PC-3 (cell line): Measurements from ENCODE around the gene GPR146. TPM values are rescaled to one million over a fixed set of nuclear protein-coding genes. Genes with fewer than 3 reads are reported as not detected.

Experiments used
- ATAC-seq: fragments of 200-7000 bp; cut with Tn5 transposase; 2 replicates; pipeline ENCODE4 v1.9.1; 2020; ENCODE audit warnings: mild to moderate bottlenecking, moderate library complexity
- BruUV-seq: library from RNA; stranded (reverse); fragments of 400-500 nt; replicated peaks from 2 replicates; lab custom pipeline; 2021; lab: Mats Ljungman, UMichigan
- CTCF ChIA-PET: fragments of 300-600 bp; sonication (Branson Sonifier 250); formaldehyde crosslinking; loops from one replicate; lab custom pipeline; 2022; ENCODE audit warnings: antibody characterized with exemption; lab: Charles Lee
- POLR2A ChIA-PET: fragments of 300-600 bp; sonication (Branson Sonifier 250); formaldehyde crosslinking; loops from one replicate; lab custom pipeline; 2022; ENCODE audit warnings: antibody characterized with exemption; ENCODE audit not compliant: unreplicated experiment; lab: Charles Lee
- DNase-seq: peaks from one replicate; pipeline ENCODE4 v3.0.0-alpha.2; 2015
- H2AFZ ChIP-seq: fragments of 300-600 bp; sonication (generic); 2 replicates; pipeline ENCODE4 v1.6.0; 2016; ENCODE audit warnings: antibody characterized with exemption, low read length
- H3F3A ChIP-seq: fragments of 300-600 bp; sonication (generic); one replicate; pipeline ENCODE4 v1.6.0; 2017; ENCODE audit warnings: antibody characterized with exemption, low read length, control low read depth, mild to moderate bottlenecking; ENCODE audit not compliant: unreplicated experiment
- H3K27ac ChIP-seq: fragments of 300-600 bp; sonication (generic); 2 replicates; pipeline ENCODE4 v1.5.1; 2016; ENCODE audit warnings: mild to moderate bottlenecking, low read length
- H3K27me3 ChIP-seq: fragments of 300-600 bp; sonication (generic); 2 replicates; pipeline ENCODE4 v1.6.1; 2016; ENCODE audit warnings: low read length, mixed read lengths
- H3K36me3 ChIP-seq: fragments of 300-600 bp; sonication (generic); 2 replicates; pipeline ENCODE4 v1.6.1; 2016; ENCODE audit warnings: low read depth, mixed run types, low read length, mixed read lengths
- H3K4me1 ChIP-seq: fragments of 300-600 bp; sonication (generic); 2 replicates; pipeline ENCODE4 v1.5.1; 2016; ENCODE audit warnings: low read length; ENCODE audit not compliant: insufficient read depth
- H3K4me2 ChIP-seq: fragments of 300-600 bp; sonication (generic); 2 replicates; pipeline ENCODE4 v1.6.0; 2016; ENCODE audit warnings: low read length
- H3K4me3 ChIP-seq: fragments of 300-600 bp; sonication (generic); 2 replicates; pipeline ENCODE4 v1.5.1; 2016; ENCODE audit warnings: mild to moderate bottlenecking, low read length, mixed read lengths
- H3K79me2 ChIP-seq: fragments of 300-600 bp; sonication (generic); 2 replicates; pipeline ENCODE4 v1.6.1; 2017; ENCODE audit warnings: low read length, mixed read lengths
- H3K9ac ChIP-seq: fragments of 300-600 bp; sonication (generic); 2 replicates; pipeline ENCODE4 v1.6.0; 2016; ENCODE audit warnings: mild to moderate bottlenecking, low read length
- H3K9me2 ChIP-seq: fragments of 300-600 bp; sonication (generic); replicated peaks from 2 replicates; pipeline ENCODE4 v1.6.1; 2016; ENCODE audit warnings: mixed run types, low read length, mixed read lengths
- H3K9me3 ChIP-seq: fragments of 300-600 bp; sonication (generic); 2 replicates; pipeline ENCODE4 v1.6.1; 2016; ENCODE audit warnings: low read length, mixed read lengths
- H4K20me1 ChIP-seq: fragments of 300-600 bp; sonication (generic); 2 replicates; pipeline ENCODE4 v1.6.1; 2016; ENCODE audit warnings: low read length, mixed read lengths
- EZH2 ChIP-seq: fragments of 300-600 bp; sonication (generic); IDR thresholded peaks from one replicate; pipeline ENCODE4 v1.6.1; 2017; ENCODE audit warnings: antibody characterized with exemption, mild to moderate bottlenecking, low read length; ENCODE audit not compliant: unreplicated experiment
- EZH2phosphoT487 ChIP-seq: fragments of 300-600 bp; sonication (generic); IDR thresholded peaks from 2 replicates; pipeline ENCODE4 v1.6.1; 2018; ENCODE audit warnings: mild to moderate bottlenecking, antibody characterized with exemption, low read length, borderline replicate concordance
- intact Hi-C: fragments of 100-400 bp; cut with micrococcal nuclease; formaldehyde crosslinking; loops from 2 replicates; pipeline ENCODE4 v1.9.0; 2023
- total RNA-seq: library from RNA; depleted of rRNA; stranded (reverse); fragments of >200 nt; gene quantifications from 2 replicates; pipeline ENCODE4 v1.2.3, GENCODE V29; 2014
- TF ChIP-seq, protein P1 (sequence below): fragments of 300-600 bp; sonication (generic); conservative IDR thresholded peaks from 2 replicates; pipeline ENCODE4 v1.5.1; 2017; ENCODE audit warnings: antibody characterized with exemption, low read depth, mild to moderate bottlenecking, low read length

GPR146 gene
- total RNA-seq, 1 experiment from 2014 or later: 2.7 TPM

DNA sequence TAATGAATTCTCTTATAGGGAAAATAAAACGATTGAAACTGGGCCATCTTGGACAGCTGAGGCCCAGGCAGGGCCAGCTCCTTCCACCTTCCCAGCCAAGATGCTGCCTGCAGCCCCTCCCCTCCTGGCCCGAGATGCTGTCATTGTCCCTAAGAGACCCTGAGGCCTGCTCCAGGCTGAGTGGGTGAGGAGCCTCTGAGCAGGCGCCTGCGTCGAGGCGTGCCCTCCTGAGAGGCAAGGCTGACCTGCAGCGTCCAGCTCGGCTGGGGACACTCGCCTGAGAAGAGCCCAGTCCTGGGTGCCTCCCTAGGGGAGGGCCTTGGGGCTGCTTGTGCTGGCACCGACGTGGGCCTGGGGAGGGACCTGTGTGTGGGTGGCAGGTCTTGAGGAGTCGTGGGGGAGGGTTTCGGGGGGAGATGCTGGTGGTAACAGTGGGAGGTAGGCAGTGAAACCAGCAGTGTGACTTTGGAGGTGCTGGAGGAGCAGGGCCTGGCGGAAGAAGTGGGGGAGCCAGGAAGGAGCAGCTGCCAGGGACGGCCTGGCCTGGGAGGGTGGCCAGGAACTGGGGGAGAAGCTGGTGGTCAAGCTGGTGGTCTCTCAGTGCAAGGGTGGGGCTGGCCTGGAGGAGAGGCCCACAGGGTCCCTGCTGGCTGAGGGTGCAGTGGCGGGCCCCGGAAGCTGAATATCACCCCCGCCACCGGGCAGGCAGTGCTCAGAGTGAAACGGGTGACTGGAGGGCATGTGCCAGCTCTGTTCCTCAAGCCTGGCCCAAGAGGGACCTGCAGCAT, 7.9 kb downstream of the GPR146 start:
- no peaks in the 10 kb centered on the region for H3K9me3 ChIP-seq
- no peak overlapping the region for H3K4me2 ChIP-seq
- no peaks in the 10 kb centered on the region for H3K9me2 ChIP-seq
- CTCF ChIA-PET: interaction anchor here (0.5 kb wide), 1 partner anchor 23 kb away, joined by 4 read pairs; no protein-coding TSS in a partner anchor
- H3K27me3 ChIP-seq: no peaks in the 10 kb centered on the region
- H3K27ac ChIP-seq: no peak overlapping the region
- no peak overlapping the region for H3K4me3 ChIP-seq
- no peaks in the 10 kb centered on the region for H3F3A ChIP-seq
- no TSS peak for BruUV-seq
- ATAC-seq (no peak), DNase-seq (no peak)
- intact Hi-C loops: no loop called here
- H3K36me3 ChIP-seq: no peaks in the 10 kb centered on the region
- H3K4me1 ChIP-seq: 0 out of 2 replicates have a peak, but pooled peaks cover 2% of the 10 kb centered on the region
- TF ChIP-seq EZH2 (no peak), EZH2phosphoT487 (no peak)
- TF ChIP-seq, protein P1, sequence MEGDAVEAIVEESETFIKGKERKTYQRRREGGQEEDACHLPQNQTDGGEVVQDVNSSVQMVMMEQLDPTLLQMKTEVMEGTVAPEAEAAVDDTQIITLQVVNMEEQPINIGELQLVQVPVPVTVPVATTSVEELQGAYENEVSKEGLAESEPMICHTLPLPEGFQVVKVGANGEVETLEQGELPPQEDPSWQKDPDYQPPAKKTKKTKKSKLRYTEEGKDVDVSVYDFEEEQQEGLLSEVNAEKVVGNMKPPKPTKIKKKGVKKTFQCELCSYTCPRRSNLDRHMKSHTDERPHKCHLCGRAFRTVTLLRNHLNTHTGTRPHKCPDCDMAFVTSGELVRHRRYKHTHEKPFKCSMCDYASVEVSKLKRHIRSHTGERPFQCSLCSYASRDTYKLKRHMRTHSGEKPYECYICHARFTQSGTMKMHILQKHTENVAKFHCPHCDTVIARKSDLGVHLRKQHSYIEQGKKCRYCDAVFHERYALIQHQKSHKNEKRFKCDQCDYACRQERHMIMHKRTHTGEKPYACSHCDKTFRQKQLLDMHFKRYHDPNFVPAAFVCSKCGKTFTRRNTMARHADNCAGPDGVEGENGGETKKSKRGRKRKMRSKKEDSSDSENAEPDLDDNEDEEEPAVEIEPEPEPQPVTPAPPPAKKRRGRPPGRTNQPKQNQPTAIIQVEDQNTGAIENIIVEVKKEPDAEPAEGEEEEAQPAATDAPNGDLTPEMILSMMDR: no peak
- POLR2A ChIA-PET: no interaction called here
- no peak overlapping the region for H3K9ac ChIP-seq
- H3K79me2 ChIP-seq: no peaks in the 10 kb centered on the region
- no peaks in the 10 kb centered on the region for H4K20me1 ChIP-seq
- H2AFZ ChIP-seq: no peak overlapping the region

DNA sequence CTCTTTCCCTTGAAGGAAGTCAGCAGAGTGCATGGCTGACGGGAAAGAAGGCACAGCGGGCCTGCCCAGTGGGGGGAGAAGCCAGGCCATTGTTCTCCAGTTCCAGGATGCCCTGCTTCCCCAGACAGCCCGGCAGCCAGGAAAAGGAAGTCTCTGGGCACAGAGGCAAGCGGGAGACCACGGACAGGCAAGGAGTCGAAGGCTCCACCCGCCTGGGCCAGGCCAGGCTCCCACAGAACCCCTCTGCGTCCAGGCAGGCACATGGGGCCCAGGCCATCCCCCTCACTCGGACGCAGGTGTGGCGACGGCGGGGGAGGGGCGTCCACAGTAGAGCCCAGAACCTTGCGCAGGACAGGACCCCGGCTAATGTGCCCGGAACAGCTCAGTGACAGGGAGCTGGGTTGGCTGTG, 8.7 kb downstream of the GPR146 start:
- no peak for DNase-seq
- Histone ChIP-seq H3K36me3 (no peaks in the 10 kb centered on the region), H3K27ac (no peak overlapping the region), H3K9me2 (no peaks in the 10 kb centered on the region), H3K79me2 (no peaks in the 10 kb centered on the region), H4K20me1 (no peaks in the 10 kb centered on the region), H3K27me3 (no peaks in the 10 kb centered on the region), H3F3A (no peaks in the 10 kb centered on the region), H3K4me2 (no peak overlapping the region), H3K4me1 (no peaks in the 10 kb centered on the region), H2AFZ (no peak overlapping the region), H3K9me3 (no peaks in the 10 kb centered on the region), H3K9ac (no peak overlapping the region), H3K4me3 (no peak overlapping the region)
- TF ChIP-seq, protein P1: no peak
- no peak for TF ChIP-seq EZH2phosphoT487
- intact Hi-C loops: no loop called here
- BruUV-seq: no TSS peak
- ChIA-PET POLR2A (no interaction called here), CTCF (no interaction called here)
- no peak for ATAC-seq

DNA sequence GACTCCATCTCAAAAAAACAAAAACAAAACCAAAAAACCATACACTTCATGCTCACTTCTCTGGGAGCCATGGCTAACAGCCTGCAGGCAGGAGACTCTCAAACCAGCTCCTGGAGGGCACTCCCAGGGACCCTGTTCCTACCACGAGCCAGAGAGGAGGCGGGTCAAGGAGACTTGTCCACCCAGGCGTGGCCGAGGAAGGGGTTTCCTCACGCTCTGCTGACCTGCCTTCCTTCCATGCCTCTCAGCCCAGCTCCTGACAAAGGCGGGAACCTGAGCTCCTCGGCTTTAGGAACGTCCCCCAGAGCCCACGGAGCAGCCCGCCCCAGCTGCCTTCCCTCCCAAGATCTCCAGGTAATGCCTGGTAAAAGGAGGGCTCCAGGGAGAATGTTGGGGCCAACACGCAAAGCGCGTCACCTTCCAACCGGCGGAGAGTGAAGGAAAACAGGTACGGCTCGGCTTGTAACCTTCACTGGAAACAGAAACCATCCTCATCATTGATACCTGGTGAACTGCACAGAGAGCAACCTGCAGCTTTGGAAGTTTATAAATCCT, 9.5 kb downstream of the GPR146 start:
- no peak for TF ChIP-seq EZH2
- TF ChIP-seq, protein P1: no peak
- Histone ChIP-seq H3F3A (no peaks in the 10 kb centered on the region), H2AFZ (no peak overlapping the region), H3K4me1 (no peaks in the 10 kb centered on the region), H3K9me3 (no peaks in the 10 kb centered on the region), H3K9ac (no peak overlapping the region), H3K79me2 (no peaks in the 10 kb centered on the region), H4K20me1 (no peaks in the 10 kb centered on the region), H3K4me2 (no peak overlapping the region), H3K36me3 (no peaks in the 10 kb centered on the region), H3K27me3 (no peaks in the 10 kb centered on the region), H3K4me3 (no peak overlapping the region), H3K27ac (no peak overlapping the region), H3K9me2 (no peaks in the 10 kb centered on the region)
- BruUV-seq: no TSS peak
- ChIA-PET POLR2A (no interaction called here), CTCF (no interaction called here)
- intact Hi-C loops: no loop called here
- DNase-seq (no peak), ATAC-seq (no peak)
